IPS-18c (cell line): Measurements from ENCODE around the gene WDFY1.

Source experiments
- H3K4me3 ChIP-seq: 2 replicates; pipeline ENCODE4 v1.7.0; 2013; ENCODE audit warnings: low read depth, mild to moderate bottlenecking, low read length, moderate library complexity; ENCODE audit not compliant: insufficient read depth
- H3K9me3 ChIP-seq: one replicate; pipeline ENCODE4 v1.6.1; 2013; ENCODE audit warnings: mild to moderate bottlenecking, low read length, moderate library complexity; ENCODE audit not compliant: control insufficient read depth, insufficient read depth

WDFY1 gene

GRCh38 chr2:223915071-223915470 lies 30.1 kb downstream of the WDFY1 start:
- Histone ChIP-seq H3K9me3 (peaks cover 4% of the 10 kb centered on the region), H3K4me3 (no peak overlapping the region)

- Histone ChIP-seq H3K9me3 (peaks cover 4% of the 10 kb centered on the region), H3K4me3 (no peak overlapping the region)
Measured at GRCh38 chr2:223914324-223914723, 30.8 kb downstream of the WDFY1 start.

- Histone ChIP-seq H3K9me3 (peaks cover 4% of the 10 kb centered on the region), H3K4me3 (no peak overlapping the region)
Measured at GRCh38 chr2:223909001-223909741, 36.0 kb downstream of the WDFY1 start.

- H3K4me3 ChIP-seq = no peak overlapping the region
- H3K9me3 ChIP-seq = peaks cover 4% of the 10 kb centered on the region
Measured at GRCh38 chr2:223908304-223908998, 36.7 kb downstream of the WDFY1 start.

- Histone ChIP-seq H3K9me3 (no peaks in the 10 kb centered on the region), H3K4me3 (no peak overlapping the region)
Measured at GRCh38 chr2:223905996-223906395, 39.1 kb downstream of the WDFY1 start.

- Histone ChIP-seq H3K9me3 (no peaks in the 10 kb centered on the region), H3K4me3 (no peak overlapping the region)
Measured at GRCh38 chr2:223901854-223902253, 43.3 kb downstream of the WDFY1 start.

GRCh38 chr2:223901311-223901710 lies 43.8 kb downstream of the WDFY1 start:
- no peak overlapping the region for H3K4me3 ChIP-seq
- no peaks in the 10 kb centered on the region for H3K9me3 ChIP-seq

- H3K9me3 ChIP-seq = no peaks in the 10 kb centered on the region
- H3K4me3 ChIP-seq = no peak overlapping the region
Measured at GRCh38 chr2:223900531-223900930, 44.6 kb downstream of the WDFY1 start.

GRCh38 chr2:223900066-223900465 lies 45.1 kb downstream of the WDFY1 start:
- no peaks in the 10 kb centered on the region for H3K9me3 ChIP-seq
- no peak overlapping the region for H3K4me3 ChIP-seq

GRCh38 chr2:223897669-223898330 lies 47.3 kb downstream of the WDFY1 start:
- no peaks in the 10 kb centered on the region for H3K9me3 ChIP-seq

GRCh38 chr2:223896833-223897311 lies 48.3 kb downstream of the WDFY1 start:
- H3K4me3 ChIP-seq = no peak overlapping the region
- H3K9me3 ChIP-seq = no peaks in the 10 kb centered on the region

More at GRCh38 chr2:223897669-223898330, 47.3 kb downstream of the WDFY1 start:
- no peak overlapping the region for H3K4me3 ChIP-seq

- H3K4me3 ChIP-seq = no peak overlapping the region
- H3K9me3 ChIP-seq = peaks cover 2% of the 10 kb centered on the region
Measured at GRCh38 chr2:223894968-223895367, 50.2 kb downstream of the WDFY1 start.

- H3K9me3 ChIP-seq = peaks cover 2% of the 10 kb centered on the region
- no peak overlapping the region for H3K4me3 ChIP-seq
Measured at GRCh38 chr2:223894009-223894408, 51.1 kb downstream of the WDFY1 start.

- Histone ChIP-seq H3K4me3 (no peak overlapping the region), H3K9me3 (peaks cover 2% of the 10 kb centered on the region)
Measured at GRCh38 chr2:223890721-223891120, 54.4 kb downstream of the WDFY1 start.

- no peak overlapping the region for H3K4me3 ChIP-seq
Measured at GRCh38 chr2:223889229-223889628, 55.9 kb downstream of the WDFY1 start.

GRCh38 chr2:223888251-223888650 lies 56.9 kb downstream of the WDFY1 start:
- peaks cover 2% of the 10 kb centered on the region for H3K9me3 ChIP-seq
- H3K4me3 ChIP-seq = no peak overlapping the region

More at GRCh38 chr2:223889229-223889628, 55.9 kb downstream of the WDFY1 start:
- peaks cover 2% of the 10 kb centered on the region for H3K9me3 ChIP-seq

- Histone ChIP-seq H3K4me3 (no peak overlapping the region), H3K9me3 (peaks cover 2% of the 10 kb centered on the region)
Measured at GRCh38 chr2:223887127-223887526, 58.0 kb downstream of the WDFY1 start.

GRCh38 chr2:223886726-223887125 lies 58.4 kb downstream of the WDFY1 start:
- Histone ChIP-seq H3K4me3 (no peak overlapping the region), H3K9me3 (peaks cover 2% of the 10 kb centered on the region)
